Muscle layer of duodenum (tissue), 2 donors: ENCODE results near the gene GMNN.

Experiments
- H3K27ac ChIP-seq: one replicate; pipeline ENCODE4 v1.7.0; 2013; ENCODE audit warnings: mild to moderate bottlenecking, low read length
- H3K27me3 ChIP-seq: one replicate; pipeline ENCODE4 v1.7.0; 2013; ENCODE audit warnings: low read depth, mild to moderate bottlenecking, control low read depth, low read length
- H3K36me3 ChIP-seq, 2 donors: one replicate each; pipeline ENCODE4 v1.7.0; 2013; ENCODE audit warnings: low read length in 2 of 2, control low read depth in 1 of 2, mild to moderate bottlenecking in 1 of 2; ENCODE audit not compliant: insufficient read depth in 2 of 2, control insufficient read depth in 1 of 2
- H3K4me1 ChIP-seq, 2 donors: one replicate each; pipeline ENCODE4 v1.7.0; 2013; ENCODE audit warnings: low read length in 2 of 2, mild to moderate bottlenecking in 2 of 2, control low read depth in 1 of 2, moderate library complexity in 1 of 2; ENCODE audit not compliant: insufficient read depth in 2 of 2, control insufficient read depth in 1 of 2
- H3K4me3 ChIP-seq, 2 donors: one replicate each; pipeline ENCODE4 v1.7.0; 2013; ENCODE audit warnings: low read length in 2 of 2, low read depth in 1 of 2, mild to moderate bottlenecking in 1 of 2
- H3K9me3 ChIP-seq, 2 donors: one replicate each; pipeline ENCODE4 v1.7.0; 2013; ENCODE audit warnings: low read length in 2 of 2, control low read depth in 1 of 2, mild to moderate bottlenecking in 1 of 2; ENCODE audit not compliant: control insufficient read depth in 1 of 2
- donor health status: healthy.

The GMNN gene

DNA sequence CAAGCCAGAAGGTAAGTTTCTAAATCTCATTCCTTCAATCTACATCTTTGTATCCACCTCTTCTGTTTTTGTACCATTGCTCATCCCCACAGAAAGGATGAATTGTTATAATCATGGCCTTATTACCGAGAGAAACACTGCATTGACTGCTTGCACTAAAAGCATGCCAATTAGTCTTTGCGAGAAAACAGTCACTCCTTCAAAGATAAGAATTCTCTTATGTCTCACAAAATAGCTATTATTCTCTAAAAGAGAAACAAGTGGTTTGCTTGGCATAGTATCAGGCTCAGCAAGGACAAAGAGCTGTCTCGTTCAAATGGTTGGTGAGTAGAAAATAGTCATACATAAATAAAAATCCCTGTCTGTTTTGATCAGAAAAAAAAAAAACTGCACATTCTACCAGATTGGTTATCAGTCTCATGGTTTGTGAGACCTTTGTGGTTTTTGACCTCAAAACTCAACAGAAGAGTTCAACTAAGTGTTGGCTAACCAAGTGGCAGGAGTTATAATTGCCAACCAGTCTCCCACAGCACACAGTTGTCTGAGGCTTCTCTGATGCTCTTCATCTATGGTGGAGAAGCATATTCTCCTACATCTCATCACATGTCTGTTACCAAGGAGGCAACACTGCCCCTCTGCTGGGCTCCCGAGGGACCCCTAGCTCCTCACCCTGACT, 59.1 kb downstream of the GMNN start:
- H3K27ac ChIP-seq = no peak overlapping the region
- H3K4me3 ChIP-seq = no peak overlapping the region
- H3K4me1 ChIP-seq = peaks cover 0 to 5% of the 10 kb centered on the region in 2 donors
- H3K36me3 ChIP-seq = peaks cover 0 to 20% of the 10 kb centered on the region in 2 donors
- H3K9me3 ChIP-seq = no peaks in the 10 kb centered on the region
- no peaks in the 10 kb centered on the region for H3K27me3 ChIP-seq
